ENCODE results near the gene WIPF2.

DNA sequence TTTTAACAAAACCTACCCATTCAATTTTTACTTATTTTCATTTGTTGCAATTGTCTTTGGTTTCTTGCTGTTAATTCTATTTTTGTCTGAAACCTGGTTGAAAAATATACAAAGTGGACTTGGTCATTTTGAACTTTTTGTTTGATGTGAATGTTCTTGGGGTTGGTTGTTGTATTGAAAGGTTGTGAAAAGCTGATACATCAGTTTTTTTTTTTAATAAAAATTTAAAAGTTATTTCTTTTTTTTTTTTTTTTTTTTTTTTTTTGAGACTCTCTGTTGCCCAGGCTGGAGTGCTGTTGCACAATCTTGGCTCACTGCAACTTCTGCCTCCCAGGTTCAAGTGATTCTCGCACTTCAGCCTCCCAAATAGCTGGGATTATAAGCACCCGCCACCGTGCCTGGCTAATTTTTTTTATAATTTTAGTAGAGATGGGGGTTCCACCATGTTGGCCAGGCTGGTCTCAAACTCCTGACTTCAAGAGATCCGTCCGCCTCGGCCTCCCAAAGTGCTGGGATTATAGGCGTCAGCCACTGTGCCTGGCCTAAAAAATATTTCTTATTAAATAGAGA lies 28.9 kb downstream of the WIPF2 start:
- no peak for TF ChIP-seq POLR2A (IDR thresholded peaks at IDR 0.05)
- TF ChIP-seq, protein P1, sequence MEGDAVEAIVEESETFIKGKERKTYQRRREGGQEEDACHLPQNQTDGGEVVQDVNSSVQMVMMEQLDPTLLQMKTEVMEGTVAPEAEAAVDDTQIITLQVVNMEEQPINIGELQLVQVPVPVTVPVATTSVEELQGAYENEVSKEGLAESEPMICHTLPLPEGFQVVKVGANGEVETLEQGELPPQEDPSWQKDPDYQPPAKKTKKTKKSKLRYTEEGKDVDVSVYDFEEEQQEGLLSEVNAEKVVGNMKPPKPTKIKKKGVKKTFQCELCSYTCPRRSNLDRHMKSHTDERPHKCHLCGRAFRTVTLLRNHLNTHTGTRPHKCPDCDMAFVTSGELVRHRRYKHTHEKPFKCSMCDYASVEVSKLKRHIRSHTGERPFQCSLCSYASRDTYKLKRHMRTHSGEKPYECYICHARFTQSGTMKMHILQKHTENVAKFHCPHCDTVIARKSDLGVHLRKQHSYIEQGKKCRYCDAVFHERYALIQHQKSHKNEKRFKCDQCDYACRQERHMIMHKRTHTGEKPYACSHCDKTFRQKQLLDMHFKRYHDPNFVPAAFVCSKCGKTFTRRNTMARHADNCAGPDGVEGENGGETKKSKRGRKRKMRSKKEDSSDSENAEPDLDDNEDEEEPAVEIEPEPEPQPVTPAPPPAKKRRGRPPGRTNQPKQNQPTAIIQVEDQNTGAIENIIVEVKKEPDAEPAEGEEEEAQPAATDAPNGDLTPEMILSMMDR (IDR thresholded peaks at IDR 0.05): no peak

All from ovary (tissue), 3 donors.